Retinal pigment epithelial cell (primary cell): Measurements from ENCODE around the gene NDUFS5.
"Not testable (repeated sequence)": the region's sequence is repeated elsewhere in the genome, so short reads cannot be mapped to it uniquely, and the experiment has no call there.

Experiments
- DNase-seq: peaks from one replicate; pipeline ENCODE4 v3.0.0-alpha.2; 2010; ENCODE audit warnings: low read depth
- H3K4me3 ChIP-seq: 2 replicates; pipeline ENCODE4 v1.5.1; 2011; ENCODE audit warnings: mild to moderate bottlenecking, low read length, control low read depth, moderate library complexity
- TF ChIP-seq, protein P1 (sequence below): conservative IDR thresholded peaks from 2 replicates; pipeline ENCODE4 v1.5.1; 2011; ENCODE audit warnings: low read depth, low read length, control low read depth, inconsistent platforms

Gene NDUFS5

DNA sequence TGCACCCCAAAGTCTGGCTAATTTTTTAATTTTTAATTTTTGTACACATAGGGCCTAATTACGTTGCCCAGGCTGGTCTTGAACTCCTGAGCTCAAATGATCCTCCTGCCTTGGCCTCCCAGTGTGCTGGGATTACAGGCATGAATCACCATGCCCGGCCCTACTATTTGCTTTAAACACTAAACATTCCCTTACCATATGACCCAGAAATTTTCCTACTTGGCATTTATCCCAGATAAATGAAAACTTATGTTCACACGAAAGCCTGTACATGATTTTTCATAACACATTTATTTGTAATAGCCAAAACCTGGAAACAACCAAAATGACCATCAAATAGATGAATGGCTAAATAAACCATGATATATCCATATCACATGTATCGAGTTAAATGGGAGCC lies 35.8 kb downstream of the NDUFS5 start:
- DNase-seq: no peak
- no peak overlapping the region for H3K4me3 ChIP-seq
- TF ChIP-seq, protein P1, sequence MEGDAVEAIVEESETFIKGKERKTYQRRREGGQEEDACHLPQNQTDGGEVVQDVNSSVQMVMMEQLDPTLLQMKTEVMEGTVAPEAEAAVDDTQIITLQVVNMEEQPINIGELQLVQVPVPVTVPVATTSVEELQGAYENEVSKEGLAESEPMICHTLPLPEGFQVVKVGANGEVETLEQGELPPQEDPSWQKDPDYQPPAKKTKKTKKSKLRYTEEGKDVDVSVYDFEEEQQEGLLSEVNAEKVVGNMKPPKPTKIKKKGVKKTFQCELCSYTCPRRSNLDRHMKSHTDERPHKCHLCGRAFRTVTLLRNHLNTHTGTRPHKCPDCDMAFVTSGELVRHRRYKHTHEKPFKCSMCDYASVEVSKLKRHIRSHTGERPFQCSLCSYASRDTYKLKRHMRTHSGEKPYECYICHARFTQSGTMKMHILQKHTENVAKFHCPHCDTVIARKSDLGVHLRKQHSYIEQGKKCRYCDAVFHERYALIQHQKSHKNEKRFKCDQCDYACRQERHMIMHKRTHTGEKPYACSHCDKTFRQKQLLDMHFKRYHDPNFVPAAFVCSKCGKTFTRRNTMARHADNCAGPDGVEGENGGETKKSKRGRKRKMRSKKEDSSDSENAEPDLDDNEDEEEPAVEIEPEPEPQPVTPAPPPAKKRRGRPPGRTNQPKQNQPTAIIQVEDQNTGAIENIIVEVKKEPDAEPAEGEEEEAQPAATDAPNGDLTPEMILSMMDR: no peak

DNA sequence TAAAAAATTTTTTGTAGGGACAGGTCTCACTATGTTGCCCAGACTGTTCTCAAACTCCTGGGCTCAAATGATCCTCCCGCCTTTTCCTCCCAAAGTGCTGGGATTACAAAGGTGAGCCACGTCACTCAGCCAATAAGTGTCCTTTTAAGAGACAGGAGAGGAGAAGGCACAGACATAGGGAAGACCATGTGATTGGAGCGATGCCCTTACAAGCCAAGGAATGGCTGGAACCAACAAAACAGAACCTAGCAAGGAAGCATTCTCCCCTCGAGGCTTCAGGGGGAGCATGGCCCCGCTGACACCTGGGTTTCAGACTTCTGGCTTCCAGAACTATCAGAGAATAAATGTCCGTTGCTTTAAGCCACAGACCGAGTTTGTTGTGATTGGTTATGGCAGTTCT lies 37.0 kb downstream of the NDUFS5 start:
- TF ChIP-seq, protein P1: no peak
- no peak for DNase-seq
- no peak overlapping the region for H3K4me3 ChIP-seq

DNA sequence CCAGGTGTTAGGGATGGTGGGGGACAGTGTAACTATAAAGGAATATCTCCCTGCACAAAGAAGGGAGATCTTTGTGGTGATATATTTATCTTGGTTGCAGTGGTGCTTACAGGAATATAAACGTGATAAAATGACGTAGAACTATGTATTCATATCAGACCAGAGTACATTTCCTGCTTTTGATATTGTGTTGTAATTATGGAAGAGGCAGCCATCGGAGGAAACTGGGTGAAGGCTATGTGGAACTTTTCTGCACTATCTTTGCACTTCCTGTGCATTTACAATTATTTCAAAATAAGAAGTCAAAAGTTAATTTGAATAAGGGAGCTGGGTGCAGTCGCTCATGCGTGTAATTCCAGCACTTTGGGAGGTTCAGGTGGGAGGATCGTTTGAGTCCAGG lies 37.6 kb downstream of the NDUFS5 start:
- TF ChIP-seq, protein P1: no peak
- no peak overlapping the region for H3K4me3 ChIP-seq
- DNase-seq: no peak

DNA sequence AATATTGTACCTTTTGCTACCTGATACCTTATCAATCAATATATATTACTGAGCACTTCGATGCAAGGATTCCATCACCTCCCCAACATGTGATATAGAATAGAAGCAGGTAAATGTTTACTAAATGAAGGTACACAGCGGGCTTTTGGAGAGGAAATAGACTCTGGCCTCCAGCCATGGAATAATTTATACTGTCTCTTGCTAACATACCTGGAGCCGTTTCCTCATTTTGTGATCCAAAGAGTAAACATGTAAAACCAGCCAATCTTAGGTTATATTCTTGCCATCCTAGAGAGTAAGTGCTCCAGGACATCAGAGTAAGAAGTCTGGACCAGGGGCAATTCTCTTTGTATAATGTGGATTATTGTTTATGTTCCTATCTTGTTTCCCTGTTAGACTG lies 39.4 kb downstream of the NDUFS5 start:
- DNase-seq: no peak
- H3K4me3 ChIP-seq: no peak overlapping the region
- TF ChIP-seq, protein P1: no peak

DNA sequence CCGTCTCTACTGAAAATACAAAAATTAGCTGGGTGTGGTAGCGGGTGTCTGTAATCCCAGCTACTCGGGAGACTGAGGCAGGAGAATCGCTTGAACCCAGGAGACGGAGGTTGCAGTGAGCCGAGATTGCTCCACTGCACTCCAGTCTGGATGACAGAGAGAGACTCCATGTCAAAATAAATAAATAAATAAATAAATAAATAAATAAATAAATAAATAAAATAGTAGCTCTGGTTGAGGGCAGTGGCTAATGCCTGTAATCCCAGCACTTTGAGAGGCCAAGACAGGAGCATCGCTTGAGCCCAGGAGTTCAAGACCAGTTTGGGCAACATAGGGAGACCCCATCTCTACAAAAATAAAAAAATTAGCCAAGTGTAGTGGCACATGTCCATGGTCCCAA lies 42.1 kb downstream of the NDUFS5 start:
- not testable (repeated sequence) for DNase-seq, H3K4me3 ChIP-seq

DNA sequence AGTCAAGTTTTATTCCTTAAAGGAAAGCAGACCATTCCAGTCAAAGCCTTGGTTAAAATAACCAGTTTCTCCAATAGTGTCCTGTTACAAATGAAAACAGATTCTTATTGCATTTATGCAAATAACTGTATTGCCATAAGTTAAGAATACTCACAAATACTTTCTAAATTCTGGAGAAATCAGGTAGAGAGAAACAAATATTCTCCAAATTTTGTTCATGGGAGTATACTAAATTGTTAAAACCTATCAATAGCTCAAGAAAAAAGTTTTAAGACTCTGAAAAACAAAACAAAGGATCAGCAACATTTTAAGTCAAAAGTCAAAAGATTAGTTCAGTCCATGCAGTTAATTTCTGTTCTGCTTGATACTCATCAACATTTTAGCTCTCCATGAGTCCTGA lies 45.4 kb downstream of the NDUFS5 start:
- not testable (repeated sequence) for H3K4me3 ChIP-seq, DNase-seq

DNA sequence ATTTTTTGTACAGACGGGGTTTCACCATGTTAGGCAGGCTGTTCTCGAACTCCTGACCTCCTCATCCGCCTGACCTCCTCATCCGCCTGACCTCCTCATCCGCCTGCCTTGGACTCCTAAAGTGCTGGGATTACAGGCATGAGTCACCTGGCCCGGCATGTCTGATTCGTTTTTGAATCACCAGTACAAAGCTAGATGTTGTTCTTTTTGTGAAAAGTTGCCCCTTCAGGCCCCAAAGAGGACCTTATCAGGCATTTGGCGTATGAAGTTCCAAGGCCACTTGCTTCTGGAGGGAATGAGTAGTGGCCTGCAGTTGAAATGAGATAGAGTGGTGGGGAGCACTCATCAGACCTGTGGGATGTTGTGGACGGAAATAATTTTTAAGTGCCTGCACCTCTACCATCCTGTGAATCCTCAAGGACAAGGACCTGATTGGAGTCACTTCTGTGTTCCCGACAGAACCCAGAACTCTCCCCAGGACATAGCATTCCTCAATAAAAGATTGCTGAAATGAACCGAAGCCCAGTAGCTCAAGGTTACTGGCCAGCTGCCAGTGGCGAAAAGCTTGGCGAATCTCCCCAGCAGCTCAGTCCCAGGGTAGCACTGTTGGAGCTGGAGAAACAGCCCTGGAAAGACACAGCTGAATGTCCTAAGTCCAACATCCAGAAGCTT lies 50.1 kb downstream of the NDUFS5 start:
- TF ChIP-seq, protein P1: no peak
- DNase-seq: no peak
- H3K4me3 ChIP-seq: no peak overlapping the region

DNA sequence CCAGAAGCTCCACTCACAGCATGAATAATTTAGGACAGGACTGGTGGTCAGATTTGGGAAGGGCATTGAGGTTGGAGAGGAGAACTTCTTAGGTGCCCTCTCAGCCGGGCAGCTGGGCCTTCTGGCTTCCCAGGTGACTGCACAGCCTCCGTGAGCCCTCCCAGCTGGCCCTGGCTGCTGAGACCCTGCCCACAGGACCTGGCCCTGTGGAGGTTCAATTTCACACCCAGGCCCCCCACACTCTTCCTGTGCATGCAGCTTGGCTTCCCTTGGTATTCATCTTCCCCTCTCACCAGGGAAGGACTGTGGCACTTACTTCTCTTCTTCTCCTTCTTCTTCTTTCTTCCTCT lies 50.6 kb downstream of the NDUFS5 start:
- DNase-seq: no peak
- TF ChIP-seq, protein P1: no peak
- no peak overlapping the region for H3K4me3 ChIP-seq
